PC-9 (cell line): Measurements from ENCODE around the gene TCF4. TPM values are rescaled to one million over a fixed set of nuclear protein-coding genes. Genes with fewer than 3 reads are reported as not detected.
A peak's percentile ranks its signal among the peaks of the same experiment; 100 is the strongest.

Experiments
- BruUV-seq: library from RNA; stranded (reverse); fragments of 400-500 nt; replicated peaks from 2 replicates; lab custom pipeline; 2021; lab: Mats Ljungman, UMichigan
- CTCF ChIA-PET: fragments of 300-600 bp; sonication (Branson Sonifier 250); formaldehyde crosslinking; loops from one replicate; lab custom pipeline; 2022; ENCODE audit warnings: antibody characterized with exemption; lab: Charles Lee
- POLR2A ChIA-PET: fragments of 300-600 bp; sonication (Branson Sonifier 250); formaldehyde crosslinking; loops from one replicate; lab custom pipeline; 2022; ENCODE audit warnings: antibody characterized with exemption; ENCODE audit not compliant: unreplicated experiment; lab: Charles Lee
- DNase-seq, 2 experiments: peaks; one replicate each; pipeline versions ENCODE4 v3.0.0 to v3.0.0-alpha.2; 2015 to 2022; ENCODE audit warnings: mixed read lengths in 1 of 2
- H2AFZ ChIP-seq: fragments of 200-600 bp; sonication (generic); 2 replicates; pipeline ENCODE4 v1.8.1; 2017; ENCODE audit warnings: antibody characterized with exemption
- H3F3A ChIP-seq: fragments of 200-600 bp; sonication (generic); 2 replicates; pipeline ENCODE4 v1.8.1; 2017; ENCODE audit warnings: antibody characterized with exemption, mild to moderate bottlenecking, low read depth; ENCODE audit not compliant: insufficient read depth
- H3K27ac ChIP-seq: fragments of 200-600 bp; sonication (generic); 2 replicates; pipeline ENCODE4 v1.6.1; 2016; ENCODE audit warnings: mixed run types
- H3K27me3 ChIP-seq: fragments of 200-600 bp; sonication (generic); 2 replicates; pipeline ENCODE4 v1.6.1; 2016; ENCODE audit warnings: low read depth, mixed run types; ENCODE audit not compliant: insufficient read depth
- H3K36me3 ChIP-seq: fragments of 200-600 bp; sonication (generic); 2 replicates; pipeline ENCODE4 v1.6.1; 2016; ENCODE audit warnings: low read depth, mixed run types
- H3K4me1 ChIP-seq: fragments of 200-600 bp; sonication (generic); replicated peaks from 2 replicates; pipeline ENCODE4 v1.6.1; 2016; ENCODE audit warnings: mixed run types; ENCODE audit not compliant: insufficient read depth
- H3K4me2 ChIP-seq: fragments of 200-600 bp; sonication (generic); 2 replicates; pipeline ENCODE4 v1.6.1; 2017; ENCODE audit warnings: mixed run types
- H3K4me3 ChIP-seq: fragments of 200-600 bp; sonication (generic); 2 replicates; pipeline ENCODE4 v1.6.1; 2016; ENCODE audit warnings: mixed run types
- H3K79me2 ChIP-seq: fragments of 200-600 bp; sonication (generic); 2 replicates; pipeline ENCODE4 v1.6.1; 2017; ENCODE audit warnings: low read depth, mixed run types
- H3K9me2 ChIP-seq: fragments of 200-600 bp; sonication (generic); 2 replicates; pipeline ENCODE4 v1.8.1; 2017; ENCODE audit warnings: mild to moderate bottlenecking; ENCODE audit not compliant: insufficient read depth
- H3K9me3 ChIP-seq: fragments of 200-600 bp; sonication (generic); 2 replicates; pipeline ENCODE4 v1.8.1; 2016; ENCODE audit warnings: low read depth; ENCODE audit not compliant: insufficient read depth
- H4K20me1 ChIP-seq: fragments of 200-600 bp; sonication (generic); 2 replicates; pipeline ENCODE4 v1.8.1; 2017; ENCODE audit not compliant: insufficient read depth
- CTCF ChIP-seq: fragments of 200-600 bp; sonication (generic); conservative IDR thresholded peaks from 2 replicates; pipeline ENCODE4 v1.6.1; 2017; ENCODE audit warnings: mixed run types, antibody characterized with exemption, mild to moderate bottlenecking, moderate library complexity
- EZH2 ChIP-seq: fragments of 200-600 bp; sonication (generic); IDR thresholded peaks from 2 replicates; pipeline ENCODE4 v1.8.0; 2017; ENCODE audit warnings: antibody characterized with exemption, low read depth
- intact Hi-C: fragments of 100-400 bp; cut with micrococcal nuclease; formaldehyde crosslinking; loops from one replicate; pipeline ENCODE4 v1.10.0; 2022; ENCODE audit not compliant: unreplicated experiment
- total RNA-seq: library from RNA; stranded (reverse); gene quantifications from 2 replicates; pipeline ENCODE4 v1.2.3, GENCODE V29; 2021

Gene TCF4
- total RNA-seq, 1 experiment from 2014 or later: 0.74 TPM

- H3K27ac ChIP-seq: no peak overlapping the region
- no peaks in the 10 kb centered on the region for H4K20me1 ChIP-seq
- ChIA-PET POLR2A (no interaction called here), CTCF (interaction anchor here (0.6 to 1.1 kb wide), 3 partner anchors 30 to 43 kb away, joined by 3 to 6 read pairs (median 4); no protein-coding TSS in a partner anchor)
- BruUV-seq: no TSS peak
- TF ChIP-seq CTCF (0 out of 2 replicates have a peak, but pooled peaks have one; percentile 26), EZH2 (no peak)
- peaks cover 3% of the 10 kb centered on the region; the same call in 1 of the 2 replicates for H3F3A ChIP-seq
- peaks cover 11% of the 10 kb centered on the region for H3K4me1 ChIP-seq
- H3K4me3 ChIP-seq: no peak overlapping the region
- no peaks in the 10 kb centered on the region for H3K79me2 ChIP-seq
- intact Hi-C loops: no loop called here
- H3K9me3 ChIP-seq: no peaks in the 10 kb centered on the region
- H3K36me3 ChIP-seq: no peaks in the 10 kb centered on the region
- 0 out of 2 replicates have a peak, but pooled peaks cover 7% of the 10 kb centered on the region for H3K9me2 ChIP-seq
- no peak overlapping the region for H2AFZ ChIP-seq
- DNase-seq: peak; percentile 38 to 63
- no peaks in the 10 kb centered on the region for H3K27me3 ChIP-seq
- no peak overlapping the region for H3K4me2 ChIP-seq
These were observed 312.7 kb downstream of the TCF4 start for GRCh38 chr18:55275039-55275901.

- Histone ChIP-seq H3F3A (peaks cover 3% of the 10 kb centered on the region; the same call in 1 of the 2 replicates), H3K9me3 (no peaks in the 10 kb centered on the region), H3K9me2 (0 out of 2 replicates have a peak, but pooled peaks cover 7% of the 10 kb centered on the region), H4K20me1 (no peaks in the 10 kb centered on the region), H2AFZ (no peak overlapping the region), H3K4me2 (no peak overlapping the region), H3K4me1 (peaks cover 11% of the 10 kb centered on the region), H3K79me2 (no peaks in the 10 kb centered on the region), H3K27me3 (no peaks in the 10 kb centered on the region), H3K27ac (no peak overlapping the region), H3K36me3 (no peaks in the 10 kb centered on the region), H3K4me3 (no peak overlapping the region)
- ChIA-PET CTCF (no interaction called here), POLR2A (no interaction called here)
- no peak for DNase-seq
- TF ChIP-seq CTCF: no peak
- TF ChIP-seq EZH2: no peak
- BruUV-seq: no TSS peak
- intact Hi-C loops: no loop called here
These were observed 315.3 kb downstream of the TCF4 start for GRCh38 chr18:55272510-55273243.

GRCh38 chr18:55269622-55270021 lies 318.4 kb downstream of the TCF4 start:
- ChIA-PET CTCF (no interaction called here), POLR2A (no interaction called here)
- no peaks in the 10 kb centered on the region for H3K4me1 ChIP-seq
- no peak for DNase-seq
- H3K79me2 ChIP-seq: no peaks in the 10 kb centered on the region
- BruUV-seq: no TSS peak
- H3K9me3 ChIP-seq: no peaks in the 10 kb centered on the region
- H4K20me1 ChIP-seq: no peaks in the 10 kb centered on the region
- H2AFZ ChIP-seq: no peak overlapping the region
- H3K4me3 ChIP-seq: no peak overlapping the region
- intact Hi-C loops: no loop called here
- H3K4me2 ChIP-seq: no peak overlapping the region
- H3F3A ChIP-seq: no peaks in the 10 kb centered on the region
- TF ChIP-seq CTCF (no peak), EZH2 (no peak)
- 0 out of 2 replicates have a peak, but pooled peaks cover 7% of the 10 kb centered on the region for H3K9me2 ChIP-seq
- H3K27me3 ChIP-seq: no peaks in the 10 kb centered on the region
- H3K27ac ChIP-seq: no peak overlapping the region
- H3K36me3 ChIP-seq: no peaks in the 10 kb centered on the region
